COLO829 (cell line): ENCODE data around the gene STAG2.
"Not testable (repeated sequence)": the region's sequence is repeated elsewhere in the genome, so short reads cannot be mapped to it uniquely, and the experiment has no call there.

Source experiments
- DNase-seq: peaks from one replicate; pipeline ENCODE4 v3.0.0; 2012; ENCODE audit warnings: low spot score

Gene STAG2

DNA sequence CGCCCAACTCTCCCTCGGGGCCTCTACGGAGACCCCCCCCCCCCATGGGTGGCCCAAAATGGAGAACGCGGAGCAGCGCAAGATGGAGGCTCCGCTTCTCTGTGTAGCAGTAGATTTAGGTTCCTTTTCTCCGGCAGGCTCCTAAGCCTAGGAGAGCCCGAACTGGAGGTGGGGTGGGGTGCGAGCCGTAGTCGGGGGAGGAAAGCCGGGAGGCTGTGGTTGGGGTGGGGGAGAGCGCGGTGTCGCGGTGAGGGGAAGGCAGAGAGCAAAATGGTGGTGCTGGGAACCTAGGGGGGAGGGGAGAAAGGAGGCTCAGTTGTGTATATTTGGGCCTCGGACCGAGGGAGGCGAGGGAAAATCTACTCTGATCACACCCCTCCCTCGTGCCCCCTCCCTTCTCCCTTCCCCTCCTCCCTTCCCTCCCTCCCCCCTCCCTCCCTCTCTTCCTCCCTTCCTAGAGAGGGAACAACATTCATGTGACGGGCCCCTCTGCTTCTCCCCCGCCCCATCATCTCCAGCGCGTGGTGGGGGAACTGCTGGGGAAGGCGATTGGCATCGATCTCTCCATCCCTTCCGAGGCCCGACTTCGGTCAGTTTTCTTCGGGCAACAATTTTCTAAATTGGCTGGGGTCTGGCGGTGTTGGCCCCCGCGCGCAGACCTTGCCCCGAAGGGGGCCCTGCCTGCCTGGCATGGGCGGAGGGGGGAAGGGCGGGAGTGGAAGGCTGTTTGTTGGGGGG, at the start of gene STAG2:
STAG2 (plus strand) TSS at position 439 of the 738 bp plus-strand sequence. CDS start 60,922 bp downstream, outside the sequence.
- DNase-seq, result peak; percentile 81

DNA sequence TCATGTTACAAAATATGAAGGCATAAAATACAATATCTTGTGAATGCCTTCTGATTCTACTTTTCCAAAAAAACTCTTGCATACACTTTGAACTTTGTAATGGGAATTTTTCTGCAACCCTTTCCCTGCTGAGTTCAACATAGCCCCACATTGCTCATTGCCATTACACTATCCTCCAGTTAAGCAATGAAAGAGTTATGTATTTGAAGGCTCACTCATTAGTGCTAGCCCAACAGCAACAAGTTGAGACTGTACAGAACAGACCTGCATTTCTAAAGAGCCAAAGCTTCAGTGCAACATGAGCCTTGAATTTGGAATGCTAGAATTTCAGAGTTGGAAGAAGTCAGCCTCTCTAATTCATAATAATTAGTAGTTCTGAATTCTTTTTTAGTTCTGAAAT, 44.4 kb upstream of the STAG2 start:
- no peak for DNase-seq

GRCh38 chrX:123918106-123918721, 43.3 kb upstream of the STAG2 start:
- no peak for DNase-seq

GRCh38 chrX:123920105-123920785, 41.3 kb upstream of the STAG2 start:
- peak; percentile 31 for DNase-seq

DNA sequence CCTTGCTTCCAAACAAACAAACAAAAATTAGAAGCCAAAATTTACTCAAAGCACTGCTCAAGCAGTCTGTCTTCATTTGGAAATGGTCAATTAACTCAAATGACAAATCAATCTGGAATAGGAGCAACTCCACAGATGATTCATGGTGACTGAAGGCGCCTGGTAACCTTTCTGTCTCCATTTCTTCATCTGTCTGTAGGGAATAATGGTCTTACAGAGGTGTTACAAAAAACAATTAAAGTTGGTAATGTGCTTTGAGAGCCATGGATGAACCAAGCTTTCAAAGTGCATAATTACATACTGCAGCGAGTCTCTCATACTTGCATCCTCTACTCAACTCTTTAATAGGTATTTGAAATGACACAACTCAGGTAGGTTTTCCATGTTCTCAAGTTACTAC, 38.3 kb upstream of the STAG2 start:
- DNase-seq, result no peak

DNA sequence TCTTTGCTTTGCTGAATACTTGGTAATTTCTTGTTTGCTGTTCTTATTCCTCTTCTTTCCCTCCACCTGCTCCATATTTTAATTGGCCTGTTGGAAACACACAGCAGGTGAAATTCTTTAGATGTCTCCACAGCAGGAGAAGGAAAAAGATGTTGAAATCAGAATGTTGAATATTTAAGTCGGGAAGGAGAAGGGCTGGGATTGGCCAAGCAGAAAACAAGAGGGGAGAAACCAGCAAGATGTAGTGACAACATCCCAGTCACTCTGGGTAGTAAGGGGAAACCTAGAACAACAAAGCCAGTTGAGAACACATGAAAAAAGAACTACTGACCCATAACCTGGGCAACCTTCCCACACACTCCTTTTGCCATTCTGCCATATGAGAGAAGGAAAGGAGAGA, 37.3 kb upstream of the STAG2 start:
- DNase-seq, result no peak

- no peak for DNase-seq
These were observed 33.7 kb upstream of the STAG2 start for GRCh38 chrX:123927845-123928244.

DNA sequence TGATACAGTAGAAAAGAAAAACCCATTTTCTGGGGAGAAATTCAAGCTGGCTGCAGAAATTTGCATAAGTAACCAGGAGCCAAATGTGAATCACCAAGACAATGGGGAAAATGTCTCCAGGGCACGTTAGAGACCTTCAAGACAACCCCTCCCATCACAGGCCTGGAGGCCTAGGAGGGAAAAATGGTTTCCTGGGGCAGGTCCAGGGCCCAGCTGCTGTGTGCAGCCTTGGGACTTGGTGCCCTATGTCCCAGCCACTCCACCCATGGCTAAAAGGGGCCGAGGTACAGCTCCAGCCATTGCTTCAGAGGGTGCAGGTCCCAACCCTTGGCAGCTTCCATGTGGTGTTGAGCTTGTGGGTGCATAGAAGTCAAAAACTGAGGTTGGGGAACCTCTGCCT, 29.5 kb upstream of the STAG2 start:
- not testable (repeated sequence) for DNase-seq

GRCh38 chrX:123943074-123943473, 18.4 kb upstream of the STAG2 start:
- no peak for DNase-seq

DNA sequence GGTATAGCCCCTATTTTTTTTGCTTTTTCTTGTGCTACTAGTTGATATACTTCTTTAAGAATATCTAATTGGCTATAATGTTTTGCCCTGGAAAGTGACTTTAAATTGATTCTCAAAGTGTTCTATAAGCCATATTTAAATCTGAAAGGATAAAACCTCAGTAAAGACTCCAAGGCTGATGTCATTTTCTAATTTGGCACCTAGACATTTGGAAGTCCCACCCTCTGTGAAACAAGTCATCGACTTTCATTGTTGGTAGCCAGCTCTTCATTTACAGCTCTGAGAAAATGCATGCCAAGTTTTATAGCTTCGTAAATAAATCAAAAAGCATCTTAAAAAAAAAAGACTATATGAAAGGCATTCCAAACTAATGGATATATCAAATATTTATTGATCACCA, 18.0 kb upstream of the STAG2 start:
- DNase-seq, result no peak

DNA sequence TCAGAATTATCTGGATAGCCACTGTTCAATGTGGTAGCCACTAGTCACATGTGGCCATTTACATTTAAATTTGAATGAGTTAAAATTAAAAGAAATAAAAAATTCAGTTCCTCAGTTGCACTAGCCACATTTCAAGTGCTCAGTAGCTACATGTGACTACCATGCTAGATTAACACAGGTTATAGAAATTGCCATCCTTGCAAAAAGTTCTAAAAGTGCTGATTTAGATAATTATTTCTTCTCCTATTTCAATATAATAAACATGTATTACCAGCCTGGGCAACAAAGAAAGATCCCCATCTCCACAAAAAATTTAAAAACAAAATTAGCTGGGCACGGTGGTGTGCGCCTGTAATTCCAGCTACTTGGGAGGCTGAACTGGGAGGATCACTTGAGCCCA, 11.7 kb upstream of the STAG2 start:
- no peak for DNase-seq

GRCh38 chrX:123959281-123960063, 2.0 kb upstream of the STAG2 start:
- DNase-seq, result peak; percentile 11

- DNase-seq, result no peak
These were observed 594 bp upstream of the STAG2 start for GRCh38 chrX:123960956-123961267.

DNA sequence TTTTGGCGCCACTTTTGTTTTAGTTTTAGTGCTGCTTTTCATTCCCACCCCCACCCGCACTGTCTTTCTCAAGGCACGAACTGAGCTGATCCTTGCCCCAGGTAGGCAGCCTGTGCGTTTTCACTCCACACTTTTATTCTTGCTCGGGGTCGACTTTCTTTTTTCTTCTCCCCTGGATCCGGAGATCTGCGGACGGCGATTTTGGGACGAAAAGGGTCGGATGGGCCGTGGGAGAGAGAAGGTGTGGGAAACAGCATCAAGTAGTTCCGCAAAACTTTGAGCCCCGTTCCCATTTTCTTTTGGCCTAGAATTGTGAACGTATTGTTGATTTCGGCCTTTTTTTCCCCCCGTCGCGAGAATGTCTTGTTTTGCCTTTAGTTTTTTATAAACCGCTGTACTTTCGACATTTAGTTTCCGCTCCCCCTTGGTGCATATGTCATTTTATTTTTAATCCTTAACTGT, 531 bp downstream of the STAG2 start:
- no peak for DNase-seq

DNA sequence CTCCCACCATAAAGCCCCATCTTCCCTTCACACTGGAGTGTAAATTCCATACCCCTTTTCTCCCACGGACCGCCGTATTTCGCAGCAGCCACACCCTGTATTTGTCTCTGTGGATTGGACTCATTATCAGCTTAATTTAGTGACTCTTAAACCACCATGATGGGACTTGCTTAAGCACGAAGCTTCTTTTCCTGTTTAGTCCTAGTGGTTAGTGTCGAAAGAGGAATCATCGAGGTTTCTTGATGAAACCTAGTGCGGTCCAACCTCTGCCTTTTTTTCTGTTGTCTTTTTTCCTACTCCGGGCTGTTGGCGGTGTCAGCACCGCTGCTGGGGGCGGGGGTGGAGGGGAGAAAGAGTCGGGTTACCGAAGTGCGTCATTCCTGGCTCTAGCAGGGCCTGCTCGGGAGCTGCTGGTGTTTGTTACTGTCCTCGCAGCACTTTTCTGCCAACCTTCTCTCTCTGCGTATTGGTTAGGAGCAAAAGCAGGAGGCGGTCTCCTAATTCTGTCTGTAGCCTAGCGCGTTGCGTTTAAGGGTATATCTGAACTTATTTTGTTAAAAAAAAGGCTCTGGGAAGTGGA, 1.4 kb downstream of the STAG2 start:
- peak; percentile 94 for DNase-seq

- DNase-seq, result no peak
These were observed 2.8 kb downstream of the STAG2 start for GRCh38 chrX:123964156-123964834.

GRCh38 chrX:123965712-123966111, 4.2 kb downstream of the STAG2 start:
- no peak for DNase-seq

GRCh38 chrX:123967497-123967896, 6.0 kb downstream of the STAG2 start:
- DNase-seq, result no peak

DNA sequence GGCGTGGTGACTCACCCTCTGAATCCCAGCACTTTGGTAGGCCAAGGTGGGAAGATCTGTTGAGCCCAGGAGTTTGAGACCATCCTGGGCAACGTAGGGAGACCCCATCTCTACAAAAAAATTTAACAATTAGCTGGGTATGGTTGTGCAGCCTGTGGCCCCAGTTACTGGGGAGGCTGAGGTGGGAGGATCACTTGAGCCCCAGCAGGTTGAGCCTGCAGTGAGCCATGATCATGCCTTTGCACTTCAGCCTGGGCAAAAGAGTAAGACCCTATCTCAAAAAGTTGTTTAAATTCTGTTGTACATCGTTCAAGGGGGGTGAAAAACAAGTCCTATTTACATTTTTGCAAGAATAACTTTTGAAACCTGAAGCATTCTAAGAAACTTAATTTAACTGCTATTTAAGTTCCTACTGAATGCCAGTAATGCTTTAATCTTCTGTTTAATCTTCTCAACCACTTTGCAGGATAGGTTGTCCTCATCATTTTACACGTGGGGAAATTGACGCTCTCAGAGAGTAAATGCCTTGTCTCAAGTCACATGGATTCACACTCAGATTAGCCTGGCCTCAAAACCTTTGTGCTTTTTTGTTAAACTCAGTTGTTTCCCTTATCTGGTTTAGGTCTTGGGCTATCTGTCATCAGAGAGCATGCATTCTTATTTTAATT, 7.0 kb downstream of the STAG2 start:
- DNase-seq, result no peak

- DNase-seq, result no peak
These were observed 10.5 kb downstream of the STAG2 start for GRCh38 chrX:123971982-123972381.

GRCh38 chrX:123973921-123974320, 12.4 kb downstream of the STAG2 start:
- DNase-seq, result no peak
